PFSK-1 (cell line): ENCODE results near the gene RAD51B.

Experiments
- FOXP2 ChIP-seq: optimal IDR thresholded peaks from 2 replicates; pipeline ENCODE3; 2011; ENCODE audit warnings: borderline replicate concordance, control low read depth, inconsistent platforms; ENCODE audit not compliant: insufficient read depth; ENCODE audit errors: extremely low read length, extremely low read depth
- POLR2AphosphoS5 ChIP-seq: IDR thresholded peaks from 2 replicates; pipeline ENCODE4 v1.6.1; 2012; ENCODE audit warnings: low read depth, mild to moderate bottlenecking, control low read depth, low read length, moderate library complexity
- TAF1 ChIP-seq: IDR thresholded peaks from 2 replicates; pipeline ENCODE4 v1.6.1; 2012; ENCODE audit warnings: low read length, control low read depth, borderline replicate concordance; ENCODE audit not compliant: insufficient read depth

DNA sequence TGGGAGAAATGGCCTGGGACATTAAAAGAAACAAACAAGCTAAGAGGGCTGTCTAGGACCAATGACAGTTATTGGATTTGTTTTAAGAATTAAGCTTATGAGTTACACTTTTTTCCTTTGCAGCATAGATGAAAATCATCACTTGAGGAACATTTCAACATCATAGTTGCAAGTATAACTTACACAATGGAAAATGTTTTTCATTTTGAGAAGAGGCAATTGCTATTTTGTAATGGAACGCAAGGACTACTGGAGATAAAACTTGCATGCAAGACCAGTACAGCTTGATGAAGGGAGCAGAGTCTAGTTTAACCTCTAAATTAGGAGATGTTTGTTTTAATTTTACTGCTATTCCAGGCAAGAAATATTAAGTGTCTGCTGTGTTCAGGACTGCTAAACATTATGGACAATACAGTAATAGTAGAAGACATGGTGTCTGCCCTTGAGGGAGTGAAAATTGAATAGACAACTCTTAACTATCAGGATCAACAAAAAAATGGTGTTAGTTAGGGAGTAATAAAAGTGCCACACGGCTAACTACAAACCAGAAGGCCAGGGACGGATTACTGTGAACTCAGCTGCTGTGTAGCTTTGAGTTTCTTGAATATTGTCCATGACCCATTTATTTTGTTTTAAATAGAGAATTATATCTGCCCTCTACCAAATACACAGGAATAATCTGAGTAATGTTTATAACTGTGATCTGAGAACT lies 374.5 kb downstream of the RAD51B start:
- TF ChIP-seq POLR2AphosphoS5, result no peak
- no peak for TF ChIP-seq TAF1
- TF ChIP-seq FOXP2, result no peak
